Loucy (cell line): ENCODE results near the gene EFNB1.

Experiments
- CTCF ChIP-seq: fragments of 200-600 bp; sonication (generic); conservative IDR thresholded peaks from 2 replicates; pipeline ENCODE4 v1.5.1; 2014; ENCODE audit warnings: mild to moderate bottlenecking, antibody characterized with exemption, low read length
- EZH2phosphoT487 ChIP-seq: fragments of 200-600 bp; IDR thresholded peaks from 2 replicates; pipeline ENCODE4 v1.6.1; 2018; ENCODE audit warnings: antibody characterized with exemption, mild to moderate bottlenecking, moderate library complexity, borderline replicate concordance

- TF ChIP-seq CTCF, result no peak
- no peak for TF ChIP-seq EZH2phosphoT487
Observed at GRCh38 chrX:68880846-68881552, 52.2 kb downstream of the EFNB1 start.
